Neutrophil (primary cell): ENCODE measurements around the gene WDR36.
"Not testable (repeated sequence)": the region's sequence is repeated elsewhere in the genome, so short reads cannot be mapped to it uniquely, and the experiment has no call there.

Experiments
- H3K27ac ChIP-seq: fragments of 200-600 bp; sonication (generic); 2 replicates; pipeline ENCODE4 v1.5.1; 2016; ENCODE audit warnings: mild to moderate bottlenecking, moderate library complexity
- H3K27me3 ChIP-seq: fragments of 200-600 bp; sonication (generic); 2 replicates; pipeline ENCODE4 v1.6.0; 2016; ENCODE audit warnings: mild to moderate bottlenecking
- H3K36me3 ChIP-seq: fragments of 200-600 bp; sonication (generic); 2 replicates; pipeline ENCODE4 v1.5.1; 2017
- H3K4me1 ChIP-seq, 2 experiments: fragments of 200-600 bp in 1 of 2; sonication (generic) in 1 of 2; 1 replicate in 1 of 2; 2 replicates in 1 of 2; pipeline versions ENCODE4 v1.5.1 to v1.6.1; 2013 to 2016; ENCODE audit warnings: low read depth in 1 of 2, low read length in 1 of 2, mild to moderate bottlenecking in 1 of 2, moderate library complexity in 1 of 2; ENCODE audit not compliant: control insufficient read depth in 1 of 2, insufficient read depth in 1 of 2
- H3K4me3 ChIP-seq, 2 experiments: fragments of 200-600 bp in 1 of 2; sonication (generic) in 1 of 2; 1 replicate in 1 of 2; 2 replicates in 1 of 2; pipeline ENCODE4 v1.5.1; 2013 to 2016; ENCODE audit warnings: low read depth in 1 of 2, low read length in 1 of 2, mild to moderate bottlenecking in 1 of 2, moderate library complexity in 1 of 2
- H3K9me3 ChIP-seq: fragments of 200-600 bp; sonication (generic); 2 replicates; pipeline ENCODE4 v1.5.1; 2016
- CTCF ChIP-seq: fragments of 200-600 bp; sonication (generic); IDR thresholded peaks from 2 replicates; pipeline ENCODE4 v1.5.1; 2016; ENCODE audit warnings: antibody characterized with exemption

WDR36 gene

DNA sequence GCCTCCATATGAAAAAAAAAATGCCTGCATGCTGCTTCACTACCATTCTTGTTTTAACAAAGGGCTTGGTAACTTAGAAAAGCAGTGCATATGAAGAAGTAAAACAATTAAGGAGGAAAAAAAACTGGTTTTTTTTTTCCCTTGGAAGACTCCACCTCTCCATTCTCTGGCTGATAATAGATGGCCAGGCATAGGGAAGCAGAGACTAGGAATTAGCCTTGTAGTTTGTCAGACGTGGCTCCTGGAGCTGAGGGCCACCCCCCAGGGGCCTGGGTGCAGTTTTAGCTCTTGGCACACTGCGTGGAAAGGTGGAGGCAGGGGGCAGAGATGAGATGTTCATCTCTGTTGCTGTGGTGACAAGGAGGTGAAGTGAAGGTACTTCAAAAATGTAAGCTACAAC lies 42.7 kb downstream of the WDR36 start:
- no peak for TF ChIP-seq CTCF
- H3K4me3 ChIP-seq = no peak overlapping the region
- H3K9me3 ChIP-seq = no peaks in the 10 kb centered on the region
- no peaks in the 10 kb centered on the region for H3K27me3 ChIP-seq
- no peaks in the 10 kb centered on the region for H3K4me1 ChIP-seq
- H3K27ac ChIP-seq = no peak overlapping the region
- H3K36me3 ChIP-seq = no peaks in the 10 kb centered on the region

DNA sequence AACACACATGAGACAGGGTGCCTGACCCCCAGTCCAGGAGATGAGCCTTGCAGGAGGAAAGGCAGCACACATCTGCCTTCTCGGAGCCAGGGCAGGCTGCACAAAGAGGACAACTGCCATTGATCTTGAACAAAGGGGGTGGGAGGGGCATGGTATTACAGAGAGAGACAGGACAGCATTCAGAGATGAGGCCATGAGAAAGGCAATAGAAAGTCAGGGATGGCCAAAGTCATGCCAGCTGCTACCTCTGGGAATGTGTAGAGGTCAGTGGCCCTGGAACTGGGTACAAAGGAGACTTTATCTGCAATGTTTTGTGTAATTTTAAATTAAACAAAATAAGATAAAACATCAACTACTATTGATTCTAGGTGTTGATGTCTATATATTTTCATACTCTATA lies 43.2 kb downstream of the WDR36 start:
- Histone ChIP-seq H3K4me1 (no peaks in the 10 kb centered on the region), H3K27ac (no peak overlapping the region), H3K36me3 (no peaks in the 10 kb centered on the region), H3K9me3 (no peaks in the 10 kb centered on the region), H3K27me3 (no peaks in the 10 kb centered on the region), H3K4me3 (no peak overlapping the region)
- TF ChIP-seq CTCF = no peak

GRCh38 chr5:111135946-111136345 lies 43.8 kb downstream of the WDR36 start:
- Histone ChIP-seq H3K27me3 (no peaks in the 10 kb centered on the region), H3K4me1 (no peaks in the 10 kb centered on the region), H3K9me3 (no peaks in the 10 kb centered on the region), H3K36me3 (no peaks in the 10 kb centered on the region), H3K4me3 (no peak overlapping the region), H3K27ac (no peak overlapping the region)
- TF ChIP-seq CTCF = no peak

GRCh38 chr5:111138096-111138495 lies 45.9 kb downstream of the WDR36 start:
- H3K9me3 ChIP-seq = no peaks in the 10 kb centered on the region
- no peak overlapping the region for H3K4me3 ChIP-seq
- H3K4me1 ChIP-seq = no peaks in the 10 kb centered on the region
- no peaks in the 10 kb centered on the region for H3K27me3 ChIP-seq
- no peak for TF ChIP-seq CTCF
- H3K36me3 ChIP-seq = no peaks in the 10 kb centered on the region
- no peak overlapping the region for H3K27ac ChIP-seq

DNA sequence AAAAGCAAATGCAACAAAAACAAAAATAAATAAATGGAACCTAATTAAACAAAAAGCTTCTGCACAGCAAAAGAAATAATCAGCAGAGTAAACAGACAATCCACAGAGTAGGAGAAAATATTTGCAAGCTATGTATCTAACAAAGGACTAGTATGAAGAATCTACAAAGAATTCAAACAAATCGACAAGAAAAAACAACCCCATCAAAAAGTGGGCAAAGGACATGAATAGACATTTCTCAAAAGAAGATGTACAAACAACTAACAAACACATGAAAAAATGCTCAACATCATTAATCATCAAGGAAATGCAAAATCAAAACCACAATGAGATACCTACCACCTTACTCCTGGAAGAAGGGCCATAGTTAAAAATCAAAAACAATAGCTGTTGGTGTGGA lies 49.3 kb downstream of the WDR36 start:
- H3K9me3 ChIP-seq = not testable (repeated sequence)

GRCh38 chr5:111142932-111143331 lies 50.8 kb downstream of the WDR36 start:
- H3K27me3 ChIP-seq = peaks cover 14% of the 10 kb centered on the region

More for the DNA sequence above, 49.3 kb downstream of the WDR36 start:
- not testable (repeated sequence) for H3K27ac ChIP-seq, H3K4me3 ChIP-seq, H3K36me3 ChIP-seq, H3K4me1 ChIP-seq
- peaks cover 13% of the 10 kb centered on the region for H3K27me3 ChIP-seq

More at GRCh38 chr5:111142932-111143331, 50.8 kb downstream of the WDR36 start:
- H3K4me1 ChIP-seq = no peaks in the 10 kb centered on the region
- TF ChIP-seq CTCF = no peak
- H3K9me3 ChIP-seq = no peaks in the 10 kb centered on the region
- no peak overlapping the region for H3K27ac ChIP-seq
- no peaks in the 10 kb centered on the region for H3K36me3 ChIP-seq
- no peak overlapping the region for H3K4me3 ChIP-seq
